CD4-positive, alpha-beta T cell treated with Interleukin-6 for 4 hours (primary cell): ENCODE results near the gene DSCAML1.
"Not testable (repeated sequence)": the region's sequence is repeated elsewhere in the genome, so short reads cannot be mapped to it uniquely, and the experiment has no call there.

Experiments used
- DNase-seq: peaks from one replicate; pipeline ENCODE4 v3.0.0-alpha.2; 2020; ENCODE audit warnings: mixed read lengths

DSCAML1 gene

GRCh38 chr11:117793583-117793982, 3.4 kb downstream of the DSCAML1 start:
- no peak for DNase-seq

GRCh38 chr11:117792992-117793391, 4.0 kb downstream of the DSCAML1 start:
- DNase-seq = no peak

DNA sequence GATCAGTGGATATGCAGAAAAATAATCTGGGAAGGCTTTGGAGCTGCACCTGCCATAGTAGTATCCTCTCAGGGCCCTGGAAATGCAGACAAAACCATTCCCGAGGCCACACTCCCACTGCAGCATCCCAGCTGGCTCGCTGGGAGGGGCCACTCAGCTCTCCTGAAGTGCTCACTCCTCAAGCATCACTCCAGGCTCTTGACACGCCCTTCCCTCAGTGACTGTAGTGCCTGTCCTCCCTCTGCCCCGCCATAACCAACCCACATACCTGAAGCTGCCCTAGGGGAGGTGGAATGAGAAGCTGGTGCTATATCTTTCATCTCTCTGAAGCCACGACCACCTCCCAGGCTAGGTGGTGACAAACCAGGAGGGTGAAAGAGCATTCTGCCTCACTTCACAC, 4.8 kb downstream of the DSCAML1 start:
- DNase-seq = no peak

- DNase-seq = no peak
Observed at GRCh38 chr11:117790279-117790678, 6.7 kb downstream of the DSCAML1 start.

DNA sequence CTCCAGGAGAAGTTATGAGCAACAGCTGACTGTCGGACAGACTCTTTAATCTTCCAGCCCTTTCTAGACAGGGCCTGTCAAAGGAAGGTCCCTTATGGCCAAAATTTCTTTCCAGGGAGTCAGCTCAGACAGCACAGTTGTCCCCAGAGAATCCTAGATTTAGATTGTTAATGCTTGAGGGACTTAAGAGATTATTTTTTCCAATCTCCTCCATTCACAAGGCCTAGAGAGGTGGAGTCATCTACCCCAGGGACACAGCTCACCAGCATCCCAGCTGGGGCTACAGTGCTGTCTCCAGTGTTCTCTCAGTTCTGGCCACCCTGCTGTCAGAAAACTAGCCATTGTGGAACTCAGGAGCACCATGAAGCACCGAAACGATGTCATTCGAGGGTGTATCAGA, 7.8 kb downstream of the DSCAML1 start:
- no peak for DNase-seq

DNA sequence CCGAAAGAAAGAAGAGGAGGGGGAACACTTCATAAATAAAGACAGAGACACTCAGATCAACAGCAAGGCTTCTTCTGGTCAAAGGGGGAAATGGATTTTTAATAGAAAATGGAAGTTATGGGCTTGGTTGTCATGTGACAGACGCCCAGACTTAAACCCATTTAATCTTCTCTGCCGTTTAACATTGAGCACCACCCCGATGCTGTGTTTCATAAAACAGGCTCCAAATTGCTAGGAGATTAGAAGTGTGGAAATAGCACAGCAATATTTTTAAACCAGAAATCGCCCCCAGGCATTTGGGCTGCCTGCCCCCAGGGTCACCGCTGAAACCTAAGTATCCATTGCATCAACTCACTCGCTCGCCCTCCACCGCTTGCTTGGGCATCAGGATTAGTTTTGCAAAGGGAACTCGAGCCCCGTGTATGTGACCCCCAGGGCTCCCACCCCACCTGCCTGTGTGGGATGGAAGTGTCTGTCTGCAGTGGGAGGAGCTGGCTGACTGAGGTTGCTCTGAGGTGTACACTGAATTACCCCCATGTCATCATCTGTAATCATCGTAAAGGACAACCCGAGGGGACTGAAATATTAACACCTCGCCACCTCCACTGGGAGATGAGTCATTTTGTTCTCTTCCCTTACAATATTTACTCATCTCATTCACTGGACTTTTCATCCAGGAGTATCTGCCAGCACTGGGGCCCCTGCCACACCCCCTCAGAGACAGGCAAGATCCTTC, 10.7 kb downstream of the DSCAML1 start:
- no peak for DNase-seq

DNA sequence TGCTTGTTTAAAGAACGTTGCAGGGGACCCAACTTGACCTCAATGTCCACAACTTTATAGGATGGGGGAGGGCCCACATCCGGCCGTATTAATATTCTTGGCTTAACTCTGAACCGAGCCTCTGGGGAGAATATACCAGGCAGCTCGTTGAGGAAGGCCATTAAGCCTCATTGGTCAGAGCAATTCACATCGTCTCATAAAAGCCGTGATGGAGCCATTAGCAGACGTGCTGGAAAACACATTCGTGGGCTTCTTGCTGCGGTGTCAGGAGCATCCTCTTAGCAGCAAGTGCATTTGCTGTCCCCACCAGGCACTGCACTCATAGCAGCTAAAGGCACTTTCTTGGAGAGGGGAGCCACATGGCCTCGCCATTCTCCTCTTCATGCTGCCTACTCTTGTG, 14.9 kb downstream of the DSCAML1 start:
- DNase-seq = no peak

- DNase-seq = no peak
Observed at GRCh38 chr11:117781627-117782026, 15.4 kb downstream of the DSCAML1 start.

DNA sequence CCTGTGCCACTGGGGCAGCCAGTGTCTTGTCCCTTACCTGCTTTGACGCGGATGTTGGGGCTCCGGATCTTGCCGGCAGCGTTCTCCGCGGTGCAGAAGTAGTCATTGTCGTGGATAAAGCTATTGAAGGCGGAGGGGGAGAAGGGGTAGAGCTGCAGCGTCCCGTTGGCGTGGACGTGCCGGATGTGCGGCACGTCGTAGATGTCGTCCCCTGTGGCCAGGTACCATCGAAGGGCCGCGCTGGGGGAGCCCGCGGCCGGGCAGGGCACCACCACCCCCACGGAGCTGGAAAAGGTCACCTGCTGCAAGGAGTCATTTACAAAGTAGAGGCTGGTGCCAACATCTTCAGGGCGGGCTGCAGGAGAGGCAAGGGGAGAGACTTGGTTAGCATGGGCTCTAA, 16.6 kb downstream of the DSCAML1 start:
- DNase-seq = no peak

- DNase-seq = no peak
Observed at GRCh38 chr11:117774553-117774952, 22.5 kb downstream of the DSCAML1 start.

- no peak for DNase-seq
Observed at GRCh38 chr11:117772360-117772759, 24.7 kb downstream of the DSCAML1 start.

DNA sequence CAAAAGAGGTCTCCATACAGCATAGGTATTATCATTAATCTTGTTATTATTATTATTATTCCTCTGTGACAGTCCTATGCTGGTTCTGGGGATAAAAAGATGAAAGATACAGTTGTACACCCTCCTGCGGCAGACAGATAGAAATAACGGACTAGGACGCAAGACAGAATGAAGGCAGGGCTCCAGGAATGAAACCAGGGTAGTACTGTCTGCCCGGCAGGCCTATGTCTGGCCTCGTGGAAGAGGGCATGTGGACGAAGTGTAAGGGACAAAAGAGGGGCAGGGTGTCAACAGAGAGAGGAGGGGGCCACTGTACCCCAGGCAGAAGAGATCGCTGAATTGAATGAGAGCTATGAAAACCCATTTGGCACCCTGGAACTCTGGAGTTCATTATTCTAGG, 25.2 kb downstream of the DSCAML1 start:
- no peak for DNase-seq

GRCh38 chr11:117771197-117771596, 25.8 kb downstream of the DSCAML1 start:
- no peak for DNase-seq

DNA sequence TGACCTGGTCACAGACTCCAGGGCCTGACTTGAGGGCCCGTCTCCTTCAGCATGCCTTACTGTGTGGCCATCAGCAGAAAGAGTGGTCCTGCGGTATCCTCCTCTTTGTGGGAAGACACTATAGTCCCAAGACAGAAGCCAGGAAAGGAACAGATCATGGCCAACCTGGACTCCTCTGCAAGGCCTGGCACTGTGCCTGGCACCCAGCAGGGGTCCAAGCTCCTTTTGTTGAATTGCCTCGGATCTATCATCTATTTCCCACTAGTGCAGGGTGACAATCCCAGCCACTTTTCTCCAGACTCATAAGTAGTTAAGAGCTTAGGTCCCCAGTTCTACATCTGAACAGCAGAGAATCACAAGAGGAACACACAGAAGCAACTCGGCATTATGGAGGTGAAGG, 27.0 kb downstream of the DSCAML1 start:
- no peak for DNase-seq

DNA sequence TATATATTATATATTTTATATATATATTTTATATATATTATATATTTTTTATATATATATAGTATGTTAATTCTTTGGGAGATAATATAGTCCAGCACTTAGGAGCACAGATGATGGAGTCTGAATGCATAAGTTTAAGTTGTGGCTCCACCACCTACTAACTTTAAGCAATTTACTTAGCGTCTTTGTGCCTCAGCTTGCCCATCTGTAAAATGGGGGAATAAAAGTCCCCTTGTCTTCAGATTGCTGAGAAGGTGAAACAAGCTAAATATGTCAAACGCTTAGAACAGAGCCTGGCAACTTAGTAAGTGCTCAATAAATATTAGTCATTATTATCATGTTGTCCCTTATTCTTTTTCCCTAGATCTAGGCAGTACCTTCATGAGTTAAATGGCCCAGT, 27.5 kb downstream of the DSCAML1 start:
- DNase-seq = no peak

- DNase-seq = no peak
Observed at GRCh38 chr11:117768506-117768905, 28.5 kb downstream of the DSCAML1 start.

GRCh38 chr11:117767071-117767470, 29.9 kb downstream of the DSCAML1 start:
- no peak for DNase-seq

DNA sequence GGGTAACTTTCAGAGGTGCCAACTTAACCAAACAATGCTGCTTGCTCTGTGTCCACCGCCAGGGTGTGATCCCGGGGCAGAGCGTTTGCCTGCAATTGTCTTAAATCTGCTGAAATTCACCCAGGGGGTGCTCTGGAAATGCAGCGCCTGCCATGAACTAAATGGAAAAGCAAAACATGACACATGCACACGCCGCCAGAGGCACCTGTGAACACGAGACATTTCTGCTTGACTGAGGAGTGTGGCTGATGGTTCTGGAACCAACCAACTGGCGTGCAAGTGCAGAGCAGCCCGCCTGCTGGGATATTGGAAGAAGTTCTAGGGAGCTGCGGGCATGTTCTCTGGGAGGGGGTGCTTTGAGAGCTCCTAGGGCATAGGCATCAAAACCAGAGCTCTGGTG, 30.4 kb downstream of the DSCAML1 start:
- no peak for DNase-seq

DNA sequence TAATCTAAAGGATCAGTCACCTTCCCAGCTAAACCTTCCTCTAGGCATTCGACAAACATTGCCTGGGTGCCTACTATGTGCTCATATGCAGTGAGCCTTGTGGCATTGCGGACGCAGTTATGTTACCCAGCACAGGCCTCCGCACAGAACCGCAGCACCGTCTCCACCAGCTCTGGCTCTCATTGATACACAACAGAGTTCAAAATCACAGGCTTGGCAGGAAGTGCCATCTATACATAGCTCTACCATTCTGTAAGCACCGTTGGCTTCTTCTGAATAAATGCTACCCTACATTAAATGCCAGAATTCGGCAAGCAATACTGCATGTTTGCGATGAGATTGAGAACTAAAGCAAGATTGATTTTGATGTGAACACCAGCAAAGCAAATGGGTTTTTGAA, 31.0 kb downstream of the DSCAML1 start:
- no peak for DNase-seq

- DNase-seq = no peak
Observed at GRCh38 chr11:117765068-117765467, 31.9 kb downstream of the DSCAML1 start.

GRCh38 chr11:117763465-117763864, 33.6 kb downstream of the DSCAML1 start:
- DNase-seq = not testable (repeated sequence)

- DNase-seq = no peak
Observed at GRCh38 chr11:117761993-117762392, 35.0 kb downstream of the DSCAML1 start.

GRCh38 chr11:117759305-117759704, 37.7 kb downstream of the DSCAML1 start:
- DNase-seq = no peak

DNA sequence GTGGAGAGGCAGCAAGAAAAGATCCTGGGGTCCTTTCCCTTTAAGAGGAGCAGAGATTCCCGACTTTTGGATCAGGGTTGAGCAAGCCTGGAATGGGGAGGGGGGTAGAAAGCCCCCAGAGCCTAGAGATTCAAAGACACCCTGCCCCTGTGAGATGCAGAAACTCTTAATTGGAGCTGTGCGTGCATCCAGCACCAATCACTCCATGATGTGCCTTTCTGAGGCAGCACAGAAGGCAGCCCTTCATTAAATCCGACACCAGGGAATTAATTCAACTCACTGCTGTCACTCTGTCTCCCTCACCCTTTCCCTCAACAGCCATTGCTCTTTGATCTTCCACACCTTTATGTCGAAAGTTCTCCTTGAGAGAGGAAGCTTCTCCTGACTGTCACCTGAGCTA, 43.0 kb downstream of the DSCAML1 start:
- no peak for DNase-seq

DNA sequence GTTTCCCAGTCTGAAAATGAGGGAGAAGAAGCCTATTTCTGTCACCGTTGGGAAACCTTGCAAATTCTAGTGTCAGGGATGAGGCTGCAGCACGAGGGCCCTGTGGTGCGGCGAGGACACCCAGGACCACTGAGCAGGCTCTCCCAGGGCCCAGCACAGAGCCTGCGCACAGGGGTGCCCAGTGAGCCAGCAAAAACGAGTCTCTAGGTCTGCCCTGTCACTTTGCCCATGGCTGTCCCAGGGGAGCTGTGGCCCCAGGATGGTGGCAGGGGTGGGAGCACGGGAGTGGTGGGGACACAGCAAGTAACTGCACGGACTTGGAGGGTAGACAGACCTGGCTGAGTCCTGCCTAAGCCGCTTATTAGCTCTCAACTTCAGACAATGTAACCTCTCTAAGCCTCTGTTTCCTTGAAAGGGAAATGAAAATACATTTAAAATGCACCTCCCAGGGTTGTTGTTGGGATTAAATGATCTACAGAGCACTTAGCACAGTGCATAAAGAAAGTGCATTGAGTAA, 44.2 kb downstream of the DSCAML1 start:
- DNase-seq = no peak
